G401 (cell line): ENCODE measurements around the gene HAL. TPM values are rescaled to one million over a fixed set of nuclear protein-coding genes. Genes with fewer than 3 reads are reported as not detected.

Experiments used
- DNase-seq: peaks from one replicate; pipeline ENCODE4 v3.0.0-alpha.2; 2015; ENCODE audit warnings: low spot score
- in situ Hi-C: cut with HindIII; loops from 2 replicates; pipeline ENCODE4 v1.10.0; 2016; ENCODE audit warnings: low sequenced_read_pairs, mixed read lengths
- total RNA-seq: library from RNA; depleted of rRNA; stranded (reverse); fragments of >200 nt; shearing (Covaris generic); gene quantifications from 2 replicates; pipeline ENCODE4 v1.2.3, GENCODE V29; 2014; rRNA removed

The HAL gene
- total RNA-seq, 1 experiment from 2014 or later, result not detected

DNA sequence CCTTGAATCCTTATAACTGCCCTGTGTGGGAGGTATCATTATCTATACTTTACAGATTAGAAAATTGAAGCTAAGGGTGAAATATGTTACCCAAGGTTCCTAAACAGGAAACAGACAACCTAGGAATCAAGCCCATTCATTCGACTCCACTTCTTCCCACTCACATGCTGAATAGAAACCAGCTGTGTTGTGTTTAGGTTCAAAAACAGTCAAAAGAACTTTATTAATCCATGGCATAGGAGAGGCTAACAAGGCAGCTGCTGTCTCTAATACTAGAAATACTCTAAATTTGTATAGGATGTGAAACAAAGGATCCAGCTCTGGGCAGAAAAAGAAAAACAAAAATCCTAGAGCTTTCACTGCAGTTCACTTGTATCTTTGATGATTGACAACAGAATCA lies 43.1 kb downstream of the HAL start:
- in situ Hi-C loops, result no loop called here
- no peak for DNase-seq

DNA sequence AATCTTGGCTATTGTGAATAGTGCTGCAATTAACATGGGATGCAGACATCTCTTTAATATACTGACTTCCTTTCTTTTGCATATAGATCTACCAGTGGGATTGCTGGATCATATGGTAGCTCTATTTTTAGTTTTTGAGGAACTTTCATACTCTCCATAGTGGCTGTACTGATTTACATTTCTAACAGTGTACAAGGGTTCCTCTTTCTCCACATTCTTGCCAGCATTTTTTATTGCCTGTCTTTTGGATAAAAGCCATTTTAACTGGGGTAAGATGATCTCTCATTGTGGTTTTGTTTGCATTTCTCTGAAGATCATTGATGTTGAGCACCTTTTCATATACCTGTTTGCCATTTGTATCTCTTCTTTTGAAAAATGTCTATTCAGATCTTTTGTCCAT lies 44.6 kb downstream of the HAL start:
- no peak for DNase-seq
- in situ Hi-C loops, result no loop called here

DNA sequence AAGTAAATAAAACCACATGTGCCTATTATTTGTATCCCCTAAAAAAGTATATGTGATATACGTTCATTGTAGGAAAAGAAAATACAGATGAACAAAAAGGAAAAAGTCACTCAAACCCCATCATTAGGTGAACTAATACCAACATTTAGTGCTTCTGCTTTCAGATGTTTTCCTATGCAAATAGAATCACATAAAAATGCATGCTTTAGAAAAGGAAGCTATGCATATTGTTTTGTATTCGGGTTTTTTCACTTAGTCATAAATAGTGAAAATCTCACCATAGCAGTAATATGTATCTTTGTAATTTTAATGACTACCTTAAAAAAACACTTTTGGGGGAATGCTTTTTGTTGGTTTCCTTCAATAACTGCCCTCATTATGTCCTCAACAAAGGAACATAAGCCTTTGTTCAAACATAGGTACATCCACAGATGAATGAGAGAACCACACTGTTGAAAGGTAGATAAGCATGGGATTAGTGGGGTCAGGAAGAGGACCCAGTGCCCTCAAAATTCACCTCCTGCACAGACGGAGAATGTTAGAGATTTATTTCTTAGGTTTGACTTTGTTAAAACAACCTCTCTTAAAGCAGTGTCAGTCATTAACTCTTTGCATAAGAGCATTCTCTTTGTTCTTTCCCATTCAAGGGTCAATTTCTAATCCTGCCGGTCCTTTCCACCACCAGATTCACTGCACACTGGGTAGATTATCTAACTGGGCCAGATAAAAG lies 46.5 kb downstream of the HAL start:
- in situ Hi-C loops, result no loop called here

DNA sequence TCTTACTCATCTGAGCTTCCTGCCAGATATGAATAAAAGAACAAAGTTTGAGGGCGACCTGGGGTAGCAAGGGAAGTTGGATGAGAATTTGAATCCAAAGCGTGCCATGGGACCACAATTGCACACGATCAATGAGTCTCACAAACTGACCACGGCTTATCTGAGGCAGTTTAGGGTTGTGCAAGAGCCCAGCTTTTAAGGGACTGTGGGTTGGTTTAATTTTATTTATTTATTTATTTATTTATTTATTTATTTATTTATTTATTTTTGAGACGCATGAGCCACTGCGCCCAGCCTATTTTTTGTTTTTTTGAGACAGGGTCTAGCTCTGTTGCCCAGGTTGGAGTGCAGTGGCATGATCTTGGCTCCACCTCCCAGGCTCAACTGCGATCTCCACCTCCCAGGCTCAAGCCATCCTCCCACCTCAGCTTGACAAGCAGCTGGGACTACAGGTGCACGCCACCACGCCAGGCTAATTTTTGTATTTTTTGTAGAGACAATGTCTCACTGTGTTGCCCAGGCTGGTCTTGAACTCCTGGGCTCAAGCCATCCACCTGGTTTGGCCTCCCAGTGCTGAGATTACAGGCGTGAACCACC lies 51.9 kb downstream of the HAL start:
- in situ Hi-C loops, result no loop called here
- DNase-seq, result no peak

More for the DNA sequence above, 46.5 kb downstream of the HAL start:
- DNase-seq, result no peak

DNA sequence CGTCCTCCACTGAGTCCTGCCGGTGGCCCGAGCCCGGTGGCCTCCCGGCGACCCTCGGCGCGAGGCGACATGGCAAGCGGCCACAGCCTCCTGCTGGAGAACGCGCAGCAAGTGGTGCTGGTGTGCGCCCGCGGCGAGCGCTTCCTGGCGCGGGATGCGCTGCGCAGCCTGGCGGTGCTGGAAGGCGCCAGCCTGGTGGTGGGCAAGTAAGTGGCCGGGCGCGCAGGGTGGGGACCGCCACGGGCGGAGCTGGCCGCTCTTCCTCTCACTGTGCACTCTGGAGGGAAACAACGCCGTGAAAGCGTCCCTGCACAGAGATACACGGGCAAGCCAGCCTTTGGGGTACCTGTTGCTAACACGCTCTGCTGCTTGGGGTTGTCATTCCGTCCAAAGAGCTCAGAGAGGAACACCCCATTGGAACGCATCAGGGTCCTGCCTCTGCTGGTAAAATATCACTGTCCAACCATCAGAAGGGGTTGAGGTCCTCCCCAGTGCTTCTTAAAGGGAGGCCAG lies 52.8 kb downstream of the HAL start, which contains the start of gene AMDHD1:
TSS of gene AMDHD1 (plus strand) at position 2 of the 513 bp plus-strand sequence. CDS start at position 70, 68 bp downstream.
- no peak for DNase-seq
- in situ Hi-C loops, result no loop called here

DNA sequence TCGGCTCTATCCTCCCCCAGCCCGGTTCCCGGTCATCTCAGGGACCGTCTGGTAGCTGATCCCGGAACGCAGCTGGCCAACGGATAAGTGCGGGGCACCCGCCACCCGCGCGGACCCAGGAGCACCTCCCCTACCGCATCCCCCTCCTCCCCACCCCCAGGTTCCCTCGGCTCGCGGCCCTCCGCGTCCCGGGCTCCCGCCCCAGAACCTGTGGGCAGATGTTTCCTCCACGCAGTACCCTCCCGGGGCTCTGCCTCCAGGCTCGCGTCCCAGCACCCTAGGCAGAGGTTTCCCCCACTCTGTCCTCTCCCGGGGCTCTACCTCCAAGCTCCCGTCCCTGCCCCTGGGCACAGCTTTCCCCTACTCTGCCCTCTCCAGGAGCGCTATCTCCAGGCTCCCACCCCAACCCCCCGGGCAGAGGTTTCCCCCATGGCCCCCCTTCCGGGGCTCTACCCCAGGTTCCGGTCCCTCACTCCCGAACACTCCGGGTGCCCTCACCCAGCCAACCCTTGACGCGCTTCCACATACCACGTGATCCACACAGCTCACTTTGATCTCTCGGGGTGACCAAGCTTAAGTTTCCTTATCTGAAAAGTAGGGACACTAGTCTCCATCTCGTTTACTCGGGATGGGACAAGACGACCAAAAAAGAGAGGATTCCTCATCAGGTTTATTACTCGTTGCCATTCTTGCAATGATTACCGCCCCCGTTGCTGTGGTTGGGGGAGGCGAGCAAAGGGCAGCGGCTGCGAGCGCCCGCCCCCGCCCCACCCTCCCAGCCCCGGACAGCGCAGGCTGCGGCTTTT lies 53.4 kb downstream of the HAL start, which contains the start of gene CCDC38:
TSS of gene CCDC38 (minus strand) at position 91 of the 806 bp plus-strand sequence. CDS start 6,105 bp downstream, outside the sequence.
- peak; percentile 62 for DNase-seq
- in situ Hi-C loops, result no loop called here

DNA sequence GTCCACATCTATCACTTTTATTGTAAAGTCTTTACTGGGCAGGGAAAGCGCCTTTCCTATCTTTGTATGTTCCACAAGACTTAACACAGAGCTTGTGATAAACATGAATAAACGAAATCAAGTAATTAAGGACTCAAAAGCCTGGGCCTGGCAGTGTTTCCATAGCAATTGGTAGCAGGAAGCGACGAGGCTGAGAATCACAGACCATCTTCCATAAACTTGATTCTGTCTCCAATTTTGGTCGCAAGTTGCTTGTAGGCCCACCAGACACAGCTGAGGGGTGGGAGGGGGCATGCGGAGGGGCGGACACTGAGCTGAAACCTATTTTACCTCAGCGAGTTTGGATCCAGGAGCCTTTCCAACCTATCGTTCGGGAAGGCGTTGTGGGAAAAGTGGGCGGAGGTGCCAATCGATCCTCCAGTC lies 54.0 kb downstream of the HAL start:
- in situ Hi-C loops, result no loop called here
- no peak for DNase-seq

DNA sequence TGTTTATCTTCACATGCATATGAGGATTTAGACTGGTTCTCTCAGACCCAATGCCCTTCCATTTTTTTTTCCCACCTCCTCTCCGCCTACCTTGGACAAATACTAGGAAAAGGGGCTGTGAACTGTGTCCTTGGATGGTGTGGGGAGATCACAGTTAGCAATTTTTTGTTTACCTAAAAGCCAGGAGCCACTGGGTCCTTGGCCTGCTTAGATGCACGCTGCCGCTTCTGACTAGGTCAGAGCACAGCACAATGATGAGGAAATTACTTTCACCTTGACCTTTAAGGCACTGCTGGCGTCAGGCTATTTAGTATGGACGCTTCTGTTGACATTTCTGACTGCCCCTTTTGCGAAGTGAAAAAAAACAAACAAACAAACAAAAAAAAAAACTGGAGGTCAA lies 55.6 kb downstream of the HAL start:
- DNase-seq, result no peak
- in situ Hi-C loops, result no loop called here

Other genes starting within 250 kb of the HAL start
- 4.0 and 4.4 TPM in 2 replicates for gene NTN4, start 205.6 kb downstream of the HAL start, total RNA-seq
- 3.9 and 6.8 TPM in 2 replicates for gene SNRPF, start 137.4 kb downstream of the HAL start, total RNA-seq
- gene CCDC38, start 53.7 kb downstream of the HAL start, total RNA-seq, result not detected in 2 replicates
- 0.27 and 0.62 TPM in 2 replicates for gene AMDHD1, start 53.0 kb downstream of the HAL start, total RNA-seq
- gene LTA4H, start 39.2 kb upstream of the HAL start, total RNA-seq, result 121 and 165 TPM in 2 replicates
- gene ELK3, start 198.0 kb upstream of the HAL start, total RNA-seq, result 7.3 and 12.4 TPM in 2 replicates